Inflammatory macrophage treated with lipopolysaccharide for 1 hour (primary cell): ENCODE results near the gene PRSS35.
"Not testable (repeated sequence)": the region's sequence is repeated elsewhere in the genome, so short reads cannot be mapped to it uniquely, and the experiment has no call there.

Experiments used
- DNase-seq, 2 donors: peaks; one replicate each; pipeline ENCODE4 v3.0.0-alpha.2; 2020 to 2022

PRSS35 gene

GRCh38 chr6:83518816-83519480 is 6.6 kb downstream of the PRSS35 start:
- DNase-seq = peak in 1 of 2 donors; percentile 29

- DNase-seq = peak; percentile 15 to 83
Measured at GRCh38 chr6:83536034-83536646, 23.8 kb downstream of the PRSS35 start.

GRCh38 chr6:83536647-83537589 is 24.6 kb downstream of the PRSS35 start:
- no peak for DNase-seq

GRCh38 chr6:83539678-83540077 is 27.3 kb downstream of the PRSS35 start:
- DNase-seq = no peak

GRCh38 chr6:83546636-83547035 is 34.3 kb downstream of the PRSS35 start:
- DNase-seq = peak; percentile 27 to 63

GRCh38 chr6:83550482-83550881 is 38.1 kb downstream of the PRSS35 start:
- DNase-seq = not testable (repeated sequence)

GRCh38 chr6:83551748-83552147 is 39.4 kb downstream of the PRSS35 start:
- DNase-seq = not testable (repeated sequence)

- DNase-seq = no peak
Measured at GRCh38 chr6:83556871-83557270, 44.5 kb downstream of the PRSS35 start.

GRCh38 chr6:83558975-83559374 is 46.6 kb downstream of the PRSS35 start:
- no peak for DNase-seq

GRCh38 chr6:83571663-83572185 is 59.4 kb downstream of the PRSS35 start:
- DNase-seq = not testable (repeated sequence)

GRCh38 chr6:83574783-83575182 is 62.4 kb downstream of the PRSS35 start:
- DNase-seq = no peak
